KMS-11 (cell line): Measurements from ENCODE around the gene MARF1.

Experiments used
- H2AFZ ChIP-seq: fragments of 200-600 bp; sonication (generic); 2 replicates; pipeline ENCODE4 v1.6.1; 2016; ENCODE audit warnings: antibody characterized with exemption, mixed run types, low read depth
- H3K27ac ChIP-seq: fragments of 200-600 bp; sonication (generic); 2 replicates; pipeline ENCODE4 v1.6.1; 2016; ENCODE audit warnings: mild to moderate bottlenecking, mixed run types
- H3K27me3 ChIP-seq: fragments of 200-600 bp; sonication (generic); 2 replicates; pipeline ENCODE4 v1.6.1; 2017; ENCODE audit warnings: mild to moderate bottlenecking, low read depth, mixed run types, moderate library complexity; ENCODE audit not compliant: insufficient read depth
- H3K36me3 ChIP-seq: fragments of 200-600 bp; sonication (generic); 2 replicates; pipeline ENCODE4 v1.6.1; 2017; ENCODE audit warnings: mild to moderate bottlenecking, mixed run types; ENCODE audit not compliant: insufficient read depth
- H3K4me1 ChIP-seq: fragments of 200-600 bp; sonication (generic); 2 replicates; pipeline ENCODE4 v1.6.1; 2016; ENCODE audit warnings: mild to moderate bottlenecking, low read depth, mixed run types; ENCODE audit not compliant: poor library complexity, severe bottlenecking
- H3K4me2 ChIP-seq: fragments of 200-600 bp; sonication (generic); 2 replicates; pipeline ENCODE4 v1.7.0; 2016; ENCODE audit warnings: mild to moderate bottlenecking, mixed run types
- H3K4me3 ChIP-seq: fragments of 200-600 bp; sonication (generic); IDR thresholded peaks from 2 replicates; pipeline ENCODE4 v1.6.1; 2017; ENCODE audit warnings: low read depth, low read length, mixed read lengths; ENCODE audit not compliant: insufficient read depth
- H3K79me2 ChIP-seq: fragments of 200-600 bp; sonication (generic); 2 replicates; pipeline ENCODE4 v1.6.1; 2016; ENCODE audit warnings: low read depth, mixed run types; ENCODE audit not compliant: insufficient read depth
- H3K9ac ChIP-seq: fragments of 200-600 bp; sonication (generic); 2 replicates; pipeline ENCODE4 v1.6.1; 2016; ENCODE audit warnings: mild to moderate bottlenecking, mixed run types
- H4K20me1 ChIP-seq: fragments of 200-600 bp; sonication (generic); 2 replicates; pipeline ENCODE4 v1.6.1; 2016; ENCODE audit warnings: mild to moderate bottlenecking, mixed run types; ENCODE audit not compliant: insufficient read depth
- TF ChIP-seq, protein P1 (sequence below): fragments of 200-600 bp; sonication (generic); conservative IDR thresholded peaks from 2 replicates; pipeline ENCODE4 v1.6.1; 2017; ENCODE audit warnings: low read depth, mild to moderate bottlenecking, antibody characterized with exemption, low read length, moderate library complexity, mixed read lengths

Gene MARF1

DNA sequence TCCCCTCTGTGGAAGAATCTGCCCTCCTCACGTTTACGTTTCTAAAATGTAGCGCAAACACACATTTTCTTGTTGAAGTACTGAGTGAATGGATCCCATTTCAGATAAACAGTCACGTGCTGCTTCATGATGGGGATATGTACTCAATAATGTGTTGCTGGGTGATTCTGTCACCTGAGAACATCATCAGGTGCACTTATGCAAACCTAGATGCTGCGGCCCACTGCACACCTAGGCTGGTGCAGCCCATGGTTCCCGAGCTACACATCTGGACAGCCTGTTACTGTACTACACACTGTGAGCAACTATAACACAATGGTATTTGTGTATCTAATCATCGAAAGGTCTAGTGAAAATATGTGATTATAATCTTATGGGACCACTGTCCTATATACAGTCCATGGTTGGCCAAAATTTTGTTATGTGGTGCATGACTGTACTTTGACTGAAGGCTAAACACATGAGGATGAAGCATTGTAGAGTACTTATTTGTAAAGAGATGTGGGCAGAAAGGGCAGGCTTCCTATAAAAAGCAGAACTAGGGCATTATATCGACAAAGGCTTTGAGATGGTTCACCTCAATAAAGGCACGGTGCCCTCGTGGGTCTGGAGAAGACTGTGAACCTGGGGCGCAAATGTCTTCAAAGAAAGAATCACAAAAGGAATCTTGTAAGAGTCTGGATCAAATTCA lies 26.3 kb downstream of the MARF1 start:
- H4K20me1 ChIP-seq: no peaks in the 10 kb centered on the region
- no peak overlapping the region for H3K4me2 ChIP-seq
- H3K4me3 ChIP-seq: no peak overlapping the region
- H3K9ac ChIP-seq: no peak overlapping the region
- H3K27ac ChIP-seq: no peak overlapping the region
- TF ChIP-seq, protein P1, sequence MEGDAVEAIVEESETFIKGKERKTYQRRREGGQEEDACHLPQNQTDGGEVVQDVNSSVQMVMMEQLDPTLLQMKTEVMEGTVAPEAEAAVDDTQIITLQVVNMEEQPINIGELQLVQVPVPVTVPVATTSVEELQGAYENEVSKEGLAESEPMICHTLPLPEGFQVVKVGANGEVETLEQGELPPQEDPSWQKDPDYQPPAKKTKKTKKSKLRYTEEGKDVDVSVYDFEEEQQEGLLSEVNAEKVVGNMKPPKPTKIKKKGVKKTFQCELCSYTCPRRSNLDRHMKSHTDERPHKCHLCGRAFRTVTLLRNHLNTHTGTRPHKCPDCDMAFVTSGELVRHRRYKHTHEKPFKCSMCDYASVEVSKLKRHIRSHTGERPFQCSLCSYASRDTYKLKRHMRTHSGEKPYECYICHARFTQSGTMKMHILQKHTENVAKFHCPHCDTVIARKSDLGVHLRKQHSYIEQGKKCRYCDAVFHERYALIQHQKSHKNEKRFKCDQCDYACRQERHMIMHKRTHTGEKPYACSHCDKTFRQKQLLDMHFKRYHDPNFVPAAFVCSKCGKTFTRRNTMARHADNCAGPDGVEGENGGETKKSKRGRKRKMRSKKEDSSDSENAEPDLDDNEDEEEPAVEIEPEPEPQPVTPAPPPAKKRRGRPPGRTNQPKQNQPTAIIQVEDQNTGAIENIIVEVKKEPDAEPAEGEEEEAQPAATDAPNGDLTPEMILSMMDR: no peak
- H3K4me1 ChIP-seq: no peaks in the 10 kb centered on the region
- no peaks in the 10 kb centered on the region for H3K79me2 ChIP-seq
- H2AFZ ChIP-seq: no peak overlapping the region
- no peaks in the 10 kb centered on the region; the same call in 1 of the 2 replicates for H3K27me3 ChIP-seq
- no peaks in the 10 kb centered on the region; the same call in 1 of the 2 replicates for H3K36me3 ChIP-seq

GRCh38 chr16:15616012-15616411 lies 26.9 kb downstream of the MARF1 start:
- Histone ChIP-seq H3K4me1 (no peaks in the 10 kb centered on the region), H3K9ac (no peak overlapping the region), H3K27me3 (no peaks in the 10 kb centered on the region; the same call in 1 of the 2 replicates), H3K27ac (no peak overlapping the region), H3K4me2 (no peak overlapping the region), H3K79me2 (no peaks in the 10 kb centered on the region), H3K4me3 (no peak overlapping the region), H2AFZ (no peak overlapping the region), H3K36me3 (no peaks in the 10 kb centered on the region; the same call in 1 of the 2 replicates), H4K20me1 (no peaks in the 10 kb centered on the region)
- TF ChIP-seq, protein P1: no peak

- TF ChIP-seq, protein P1: no peak
- H3K9ac ChIP-seq: no peak overlapping the region
- H3K4me2 ChIP-seq: no peak overlapping the region
- no peak overlapping the region for H3K4me3 ChIP-seq
- H3K27me3 ChIP-seq: no peaks in the 10 kb centered on the region; the same call in 1 of the 2 replicates
- H4K20me1 ChIP-seq: no peaks in the 10 kb centered on the region
- no peaks in the 10 kb centered on the region; the same call in 1 of the 2 replicates for H3K36me3 ChIP-seq
- no peaks in the 10 kb centered on the region for H3K79me2 ChIP-seq
- H3K27ac ChIP-seq: no peak overlapping the region
- H3K4me1 ChIP-seq: no peaks in the 10 kb centered on the region
- H2AFZ ChIP-seq: no peak overlapping the region
These were observed 29.3 kb downstream of the MARF1 start for GRCh38 chr16:15613676-15614075.

DNA sequence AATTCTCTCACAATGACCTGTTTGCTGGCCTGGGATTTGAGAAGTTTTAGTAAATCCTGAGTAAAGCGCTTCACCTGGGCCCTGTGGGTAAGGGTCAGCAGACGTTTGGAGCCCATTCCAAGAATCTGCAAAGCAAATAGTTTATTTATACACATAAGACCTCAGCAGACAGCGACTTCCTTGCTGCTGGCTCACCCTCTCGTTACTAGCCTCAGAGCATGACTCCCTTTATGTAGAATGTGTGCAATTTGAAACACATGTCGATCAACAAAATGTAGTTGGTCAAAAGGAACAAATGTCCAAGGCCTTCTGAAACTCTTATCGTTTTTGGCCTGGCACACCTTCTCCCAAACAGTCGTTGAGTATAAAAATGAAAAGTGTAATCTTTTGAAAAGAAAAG lies 31.3 kb downstream of the MARF1 start:
- Histone ChIP-seq H3K27me3 (no peaks in the 10 kb centered on the region; the same call in 1 of the 2 replicates), H3K4me3 (no peak overlapping the region), H4K20me1 (no peaks in the 10 kb centered on the region), H3K36me3 (no peaks in the 10 kb centered on the region; the same call in 1 of the 2 replicates), H2AFZ (no peak overlapping the region), H3K27ac (no peak overlapping the region), H3K79me2 (no peaks in the 10 kb centered on the region), H3K4me1 (no peaks in the 10 kb centered on the region), H3K4me2 (no peak overlapping the region), H3K9ac (no peak overlapping the region)
- TF ChIP-seq, protein P1: no peak
